Loucy (cell line): ENCODE results near the gene GPC5.

Experiments used
- CTCF ChIP-seq: fragments of 200-600 bp; sonication (generic); conservative IDR thresholded peaks from 2 replicates; pipeline ENCODE4 v1.5.1; 2014; ENCODE audit warnings: mild to moderate bottlenecking, antibody characterized with exemption, low read length
- EZH2phosphoT487 ChIP-seq: fragments of 200-600 bp; IDR thresholded peaks from 2 replicates; pipeline ENCODE4 v1.6.1; 2018; ENCODE audit warnings: antibody characterized with exemption, mild to moderate bottlenecking, moderate library complexity, borderline replicate concordance

DNA sequence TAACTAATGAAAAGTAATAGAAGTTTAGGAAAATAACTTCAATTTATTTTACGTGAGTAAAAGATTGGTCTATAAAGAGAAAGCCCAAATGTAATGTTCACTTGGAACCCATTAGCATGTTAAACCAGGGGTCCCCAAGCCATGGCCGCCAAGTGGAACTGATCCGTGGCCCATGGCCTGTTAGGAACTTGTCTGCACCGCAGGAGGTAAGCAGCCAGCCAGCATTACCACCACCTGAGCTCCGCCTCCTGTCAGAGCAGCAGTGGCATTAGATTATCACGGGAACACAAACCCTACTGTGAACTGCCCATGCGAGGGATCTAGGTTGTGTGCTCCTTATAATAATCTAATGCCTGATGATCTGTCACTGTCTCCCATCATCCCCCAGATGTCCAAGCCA, 1009.4 kb downstream of the GPC5 start:
- TF ChIP-seq CTCF (no peak), EZH2phosphoT487 (no peak)
